ENCODE results near the gene CRABP1.

Gene CRABP1

DNA sequence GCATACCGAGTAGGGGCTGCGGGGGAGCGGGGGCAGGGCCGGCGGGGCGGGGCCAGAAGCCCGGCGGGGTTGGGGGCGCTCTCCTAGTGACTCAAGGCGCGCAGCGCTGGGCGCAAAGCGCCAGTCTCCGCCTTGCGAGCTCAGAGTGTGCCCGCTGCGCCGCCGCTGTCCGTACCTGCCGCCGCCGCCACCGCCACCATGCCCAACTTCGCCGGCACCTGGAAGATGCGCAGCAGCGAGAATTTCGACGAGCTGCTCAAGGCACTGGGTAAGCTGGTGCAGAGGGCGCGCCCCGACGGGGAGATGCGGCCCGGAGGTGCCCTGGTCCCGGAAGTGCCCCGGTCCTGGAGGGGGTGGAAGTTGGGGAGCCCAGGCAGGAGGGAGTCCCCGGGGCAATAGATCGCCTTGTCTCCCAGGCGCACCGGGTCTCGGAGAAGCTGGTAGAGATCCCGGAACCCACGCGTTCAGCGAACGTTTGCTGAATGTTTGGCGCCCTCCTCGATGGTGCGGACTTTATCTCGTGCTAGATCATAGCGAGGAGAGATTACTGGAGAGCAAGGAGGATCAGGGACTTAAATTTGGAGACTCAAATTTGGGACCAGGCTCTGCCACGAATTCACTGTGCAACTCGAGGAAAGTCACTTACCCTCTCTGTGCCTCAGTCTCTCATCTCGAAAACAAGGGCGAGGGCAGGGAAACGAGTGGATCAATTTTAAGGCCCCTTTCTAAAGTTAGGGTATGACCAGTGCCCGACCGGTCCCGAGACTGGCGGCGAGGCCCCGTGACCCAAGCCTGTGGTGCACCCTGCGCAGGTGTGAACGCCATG lies at the start of gene CRABP1:
Gene CRABP1, plus strand, starts transcription at position 123 of the 826 bp plus-strand sequence. Its CDS starts 76 bp downstream, at position 199.
- DNase-seq (ENCODE audit: low spot score) = no peak
- no peak for FAIRE-seq

DNA sequence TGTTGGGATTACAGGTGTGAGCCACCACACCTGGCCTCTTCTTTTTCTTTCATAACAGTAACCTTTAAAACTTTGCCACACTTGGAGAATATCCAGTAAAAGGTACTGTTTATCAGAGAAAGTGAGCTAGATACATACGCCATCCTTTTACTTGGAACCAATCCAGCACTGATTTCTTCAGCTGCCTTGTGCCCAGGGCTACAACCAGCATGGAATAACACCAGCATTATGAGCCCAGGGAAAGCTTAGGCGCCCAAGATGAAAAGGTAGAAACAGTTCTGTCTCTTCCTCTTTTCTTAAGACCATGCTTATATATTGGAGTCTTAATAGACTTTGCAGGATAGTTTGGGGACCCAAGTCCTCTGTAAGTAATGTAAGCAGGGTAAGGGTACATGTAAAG lies 49.1 kb upstream of the CRABP1 start:
- DNase-seq (ENCODE audit: low spot score) = no peak
- FAIRE-seq = no peak

- no peak for FAIRE-seq
- no peak for DNase-seq (ENCODE audit: low spot score)
These were observed 48.5 kb upstream of the CRABP1 start for GRCh38 chr15:78291698-78292097.

- no peak for FAIRE-seq
- DNase-seq (ENCODE audit: low spot score) = no peak
These were observed 47.9 kb upstream of the CRABP1 start for GRCh38 chr15:78292219-78292618.

- FAIRE-seq (peak; percentile 92), DNase-seq (ENCODE audit: low spot score) (peak; percentile 97)
These were observed 40.8 kb upstream of the CRABP1 start, which contains the start of gene SKIC8 for GRCh38 chr15:78299101-78299930. SKIC8 (minus strand) TSS chr15:78299609; CDS start chr15:78295686, 3,923 bp downstream.

GRCh38 chr15:78301326-78301725 lies 38.8 kb upstream of the CRABP1 start:
- FAIRE-seq = no peak

GRCh38 chr15:78301828-78302227 lies 38.3 kb upstream of the CRABP1 start:
- no peak for FAIRE-seq
- DNase-seq (ENCODE audit: low spot score) = no peak

More at GRCh38 chr15:78301326-78301725, 38.8 kb upstream of the CRABP1 start:
- DNase-seq (ENCODE audit: low spot score) = no peak

GRCh38 chr15:78302579-78303312 lies 37.4 kb upstream of the CRABP1 start:
- peak; percentile 59 for DNase-seq (ENCODE audit: low spot score)
- no peak for FAIRE-seq

- FAIRE-seq = no peak
These were observed 35.7 kb upstream of the CRABP1 start for GRCh38 chr15:78304216-78305066.

GRCh38 chr15:78306176-78306774 lies 33.9 kb upstream of the CRABP1 start:
- FAIRE-seq (no peak), DNase-seq (ENCODE audit: low spot score) (peak; percentile 64)

More at GRCh38 chr15:78304216-78305066, 35.7 kb upstream of the CRABP1 start:
- DNase-seq (ENCODE audit: low spot score) = no peak

DNA sequence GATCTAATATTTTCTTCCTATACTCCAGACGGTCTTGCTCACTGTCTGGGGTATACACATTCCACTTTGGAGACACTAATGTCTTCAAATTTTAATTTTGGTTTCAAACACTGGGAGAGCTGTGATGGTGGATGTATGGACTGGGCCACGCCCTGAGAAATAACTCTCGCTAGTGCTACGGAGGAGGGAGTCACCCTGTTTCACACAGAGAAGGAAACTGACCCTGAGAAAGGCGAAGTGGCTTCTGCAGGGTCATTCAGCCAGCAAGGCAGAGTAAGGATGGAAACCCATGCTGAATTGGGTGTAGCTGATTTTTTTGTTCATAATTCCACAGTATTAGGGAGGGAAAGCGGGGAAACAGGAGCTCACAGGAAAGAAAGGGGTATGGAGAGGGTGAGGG lies 32.2 kb upstream of the CRABP1 start:
- DNase-seq (ENCODE audit: low spot score) = no peak

GRCh38 chr15:78308422-78309032 lies 31.6 kb upstream of the CRABP1 start:
- FAIRE-seq = no peak
- DNase-seq (ENCODE audit: low spot score) = peak; percentile 72

More for the DNA sequence above, 32.2 kb upstream of the CRABP1 start:
- no peak for FAIRE-seq

DNA sequence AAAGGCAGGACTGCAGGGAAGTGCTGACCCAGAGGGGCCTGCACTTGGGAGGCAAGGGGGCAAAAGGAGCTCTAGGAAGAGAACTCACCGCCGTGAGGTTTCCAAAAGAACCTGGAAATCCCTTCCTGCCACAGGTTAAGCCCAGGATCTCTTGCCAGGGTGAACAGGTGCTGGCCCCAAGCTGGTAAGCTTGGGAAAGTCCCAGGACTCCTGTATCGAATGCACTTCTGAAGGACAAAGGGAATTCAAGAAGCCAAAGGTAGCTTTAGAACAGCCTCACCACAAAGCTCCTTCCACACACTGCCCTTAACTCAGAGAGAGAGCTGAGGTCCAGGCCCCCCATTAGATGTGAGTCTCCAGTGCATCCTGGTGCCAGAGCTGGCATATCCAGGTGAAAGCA lies 28.9 kb upstream of the CRABP1 start:
- DNase-seq (ENCODE audit: low spot score) (no peak), FAIRE-seq (no peak)

GRCh38 chr15:78312536-78312935 lies 27.6 kb upstream of the CRABP1 start:
- no peak for DNase-seq (ENCODE audit: low spot score)
- no peak for FAIRE-seq

GRCh38 chr15:78312957-78313356 lies 27.2 kb upstream of the CRABP1 start:
- DNase-seq (ENCODE audit: low spot score) (no peak), FAIRE-seq (no peak)

GRCh38 chr15:78313383-78313782 lies 26.8 kb upstream of the CRABP1 start:
- no peak for DNase-seq (ENCODE audit: low spot score)
- no peak for FAIRE-seq

DNA sequence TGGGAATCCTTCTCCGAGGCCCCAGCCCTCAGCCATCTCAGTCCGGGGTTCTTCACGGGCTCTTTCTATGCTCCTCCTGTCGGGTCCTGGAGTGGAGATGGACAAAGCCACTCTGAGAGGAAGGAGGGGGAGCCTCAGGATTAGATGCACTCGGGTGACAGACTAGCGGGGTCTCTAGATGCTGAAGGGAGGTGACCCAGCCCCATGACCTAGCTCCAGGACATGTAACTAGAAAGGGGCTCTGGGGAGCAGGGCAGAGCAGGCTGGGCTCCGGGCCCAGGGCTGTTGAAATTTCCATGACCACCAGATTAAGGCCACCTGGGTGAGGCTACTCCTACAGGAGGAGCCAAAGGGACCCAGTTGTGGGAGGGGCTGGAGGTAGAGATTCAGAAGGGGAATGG lies 26.0 kb upstream of the CRABP1 start:
- FAIRE-seq (no peak), DNase-seq (ENCODE audit: low spot score) (no peak)

- DNase-seq (ENCODE audit: low spot score) (no peak), FAIRE-seq (no peak)
These were observed 24.4 kb upstream of the CRABP1 start for GRCh38 chr15:78315686-78316282.
